GM20431 (cell line): ENCODE data around the gene ZCWPW1.
"Not testable (repeated sequence)": the region's sequence is repeated elsewhere in the genome, so short reads cannot be mapped to it uniquely, and the experiment has no call there.

Source experiments
- in situ Hi-C: fragments of 300-500 bp; cut with MseI, MboI; formaldehyde crosslinking; loops from one replicate; pipeline ENCODE4 v1.15.0; 2020; ENCODE audit warnings: low sequenced_read_pairs; ENCODE audit not compliant: unreplicated experiment

Gene ZCWPW1

GRCh38 chr7:100360135-100360854 lies 68.2 kb downstream of the ZCWPW1 start:
- in situ Hi-C loops: no loop called here

DNA sequence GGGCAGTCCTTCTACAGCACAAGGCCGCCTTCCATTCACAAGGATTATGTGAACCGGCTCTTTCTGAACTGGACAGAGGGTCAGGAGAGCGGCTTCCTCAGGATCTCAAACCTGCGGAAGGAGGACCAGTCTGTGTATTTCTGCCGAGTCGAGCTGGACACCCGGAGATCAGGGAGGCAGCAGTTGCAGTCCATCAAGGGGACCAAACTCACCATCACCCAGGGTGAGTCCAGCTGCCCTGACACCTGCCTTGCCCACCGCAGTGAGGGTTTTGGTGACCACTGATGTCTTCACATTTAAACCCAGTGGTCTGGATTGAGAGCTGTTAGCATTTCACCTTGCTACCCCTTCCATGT lies 69.7 kb downstream of the ZCWPW1 start:
- in situ Hi-C loops: no loop called here

DNA sequence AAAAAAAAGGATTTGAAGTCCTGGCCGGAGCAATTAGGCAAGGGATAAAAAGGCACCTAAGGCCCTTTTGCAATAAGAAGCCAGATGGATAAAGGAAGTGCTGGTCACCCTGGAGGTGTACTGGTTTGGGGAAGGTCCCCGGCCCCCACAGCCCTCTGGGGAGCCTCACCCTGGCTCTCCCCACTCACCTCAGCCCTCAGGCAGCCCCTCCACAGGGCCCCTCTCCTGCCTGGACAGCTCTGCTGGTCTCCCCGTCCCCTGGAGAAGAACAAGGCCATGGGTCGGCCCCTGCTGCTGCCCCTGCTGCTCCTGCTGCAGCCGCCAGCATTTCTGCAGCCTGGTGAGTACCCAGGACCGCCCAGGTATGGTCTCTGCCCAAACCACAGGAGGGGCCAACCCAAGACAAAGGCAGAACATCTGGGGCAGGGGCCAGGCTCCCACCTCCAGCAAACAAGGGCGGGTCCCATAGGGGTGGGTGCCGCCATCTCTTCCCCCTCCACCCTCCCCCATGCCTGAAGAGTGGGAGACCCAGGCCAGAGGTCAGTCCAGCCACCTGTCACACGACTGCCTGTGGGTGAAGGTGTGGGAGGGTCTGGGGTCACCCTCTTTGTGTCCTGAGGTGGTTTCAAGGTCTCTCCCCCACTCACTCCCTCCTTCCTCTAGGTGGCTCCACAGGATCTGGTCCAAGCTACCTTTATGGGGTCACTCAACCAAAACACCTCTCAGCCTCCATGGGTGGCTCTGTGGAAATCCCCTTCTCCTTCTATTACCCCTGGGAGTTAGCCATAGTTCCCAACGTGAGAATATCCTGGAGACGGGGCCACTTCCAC lies 70.3 kb downstream of the ZCWPW1 start, which contains the start of gene PILRB:
TSS of gene PILRB (plus strand) at position 91 of the 830 bp plus-strand sequence. CDS start at position 277, 186 bp downstream.
- in situ Hi-C loops: no loop called here

GRCh38 chr7:100357131-100357561 lies 71.4 kb downstream of the ZCWPW1 start:
- in situ Hi-C loops: no loop called here

- in situ Hi-C loops: no loop called here
These were observed 72.0 kb downstream of the ZCWPW1 start for GRCh38 chr7:100356416-100357068.

- in situ Hi-C loops: no loop called here
These were observed 74.7 kb downstream of the ZCWPW1 start for GRCh38 chr7:100353685-100354330.

DNA sequence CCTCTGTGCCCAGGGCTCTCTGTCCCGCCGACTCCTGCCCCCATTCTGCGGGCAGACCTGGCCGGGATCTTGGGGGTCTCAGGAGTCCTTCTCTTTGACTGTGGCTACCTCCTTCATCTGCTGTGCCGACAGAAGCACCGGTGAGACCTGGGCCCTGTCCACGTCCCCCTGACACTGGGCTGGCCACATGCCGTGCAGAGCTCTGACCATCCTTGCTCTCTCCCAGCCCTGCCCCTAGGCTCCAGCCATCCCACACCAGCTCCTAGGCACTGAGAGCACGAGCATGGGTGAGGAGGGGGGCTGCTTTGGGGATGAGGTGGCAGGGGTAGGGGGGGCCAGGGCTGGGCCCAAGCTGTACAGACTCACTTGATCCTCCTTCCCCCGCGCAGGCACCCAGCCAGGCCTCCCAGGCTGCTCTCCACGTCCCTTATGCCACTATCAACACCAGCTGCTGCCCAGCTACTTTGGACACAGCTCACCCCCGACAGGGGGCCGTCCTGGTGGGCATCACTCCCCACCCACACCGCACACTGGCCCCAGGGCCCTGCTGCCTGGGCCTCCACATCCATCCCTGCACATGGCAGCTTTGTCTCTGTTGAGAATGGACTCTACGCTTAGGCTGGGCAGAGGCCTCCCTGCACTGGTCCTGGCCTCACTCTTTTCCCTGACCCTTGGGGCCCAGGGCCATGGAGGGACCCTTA lies 75.4 kb downstream of the ZCWPW1 start:
- in situ Hi-C loops: no loop called here

- in situ Hi-C loops: not testable (repeated sequence)
These were observed 76.2 kb downstream of the ZCWPW1 start for GRCh38 chr7:100352230-100352781.

DNA sequence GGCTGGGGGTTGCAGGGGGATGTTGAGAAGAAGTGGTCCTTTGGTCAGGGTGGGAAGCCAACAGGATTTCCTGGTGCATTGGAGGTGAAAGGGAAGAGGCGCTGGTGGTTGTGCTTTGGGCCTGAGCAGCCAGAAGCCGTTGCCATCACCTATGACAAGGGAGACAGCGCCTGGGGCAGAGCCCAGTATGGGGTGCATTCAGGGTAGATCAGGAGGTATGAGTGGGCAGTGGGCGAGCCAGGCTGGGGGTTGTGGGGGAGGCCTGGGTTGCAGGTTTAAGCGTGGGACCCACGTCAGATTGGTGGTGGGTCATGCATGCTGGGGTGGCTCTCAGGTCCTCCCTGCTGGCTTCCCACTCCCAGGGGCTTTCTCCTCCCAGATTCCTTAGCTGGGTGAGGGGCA lies 76.8 kb downstream of the ZCWPW1 start:
- in situ Hi-C loops: no loop called here
